Measurements from ENCODE around the gene SKAP2. TPM values are rescaled to one million over a fixed set of nuclear protein-coding genes. Genes with fewer than 3 reads are reported as not detected.

Gene SKAP2
- polyA plus RNA-seq, 1 donor from 2014 or later = 3.6 TPM

DNA sequence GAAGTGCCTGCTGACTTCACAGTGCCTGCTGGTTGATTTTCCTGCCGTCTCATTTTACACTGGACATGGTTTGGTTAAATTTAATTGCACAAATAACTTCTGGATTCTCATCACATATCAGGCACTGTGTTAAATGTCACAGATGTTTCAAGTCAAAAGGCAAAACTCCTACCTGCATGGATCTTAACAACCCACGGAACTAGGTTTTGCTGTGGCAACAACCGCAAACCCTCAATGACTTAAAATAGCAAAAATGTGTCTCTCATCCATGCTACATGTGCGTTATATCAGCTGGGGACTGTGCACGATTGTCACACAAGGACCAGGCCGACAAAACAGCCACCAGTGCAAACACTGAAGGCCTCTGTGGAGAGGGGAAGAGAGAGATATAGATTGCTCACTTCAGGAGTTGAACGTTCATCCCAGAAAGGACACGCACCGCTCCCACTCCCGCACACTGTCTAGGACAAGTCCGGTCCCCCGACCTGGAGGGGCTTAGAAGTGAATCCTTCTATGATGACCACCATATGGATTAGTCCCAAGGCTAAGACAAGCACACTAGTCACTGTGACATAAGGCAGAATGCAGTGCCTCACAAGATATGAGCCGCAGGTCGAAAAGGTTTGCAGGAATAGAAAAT, 233.3 kb downstream of the SKAP2 start:
- no peak overlapping the region for H2AFZ ChIP-seq (ENCODE audit: low read depth, low read length)
- H3K9me2 ChIP-seq (ENCODE audit: insufficient read depth, low read length) = no peaks in the 10 kb centered on the region
- TF ChIP-seq EP300 (conservative IDR thresholded peaks at IDR 0.05; ENCODE audit: poor library complexity, severe bottlenecking) (no peak), TAF1 (IDR thresholded peaks at IDR 0.05; ENCODE audit: low read depth) (no peak), EZH2 (IDR thresholded peaks at IDR 0.05; ENCODE audit: borderline replicate concordance, insufficient read depth, low read length, poor library complexity, severe bottlenecking) (no peak), POLR2AphosphoS5 (IDR thresholded peaks at IDR 0.05) (no peak), MXI1 (conservative IDR thresholded peaks at IDR 0.05; ENCODE audit: poor library complexity, severe bottlenecking) (no peak), SMC3 (conservative IDR thresholded peaks at IDR 0.05; ENCODE audit: poor library complexity) (no peak), RAD21 (conservative IDR thresholded peaks at IDR 0.05) (no peak)
- no peaks in the 10 kb centered on the region for H3F3A ChIP-seq (ENCODE audit: insufficient read depth, low read length, poor library complexity, severe bottlenecking)
- H3K4me3 ChIP-seq (ENCODE audit: low read length) = no peak overlapping the region
- no peaks in the 10 kb centered on the region for H3K9me3 ChIP-seq (ENCODE audit: low read length)
- H3K36me3 ChIP-seq (ENCODE audit: insufficient read depth, low read length) = no peaks in the 10 kb centered on the region
- no peaks in the 10 kb centered on the region for H4K20me1 ChIP-seq (ENCODE audit: insufficient read depth)
- H3K9ac ChIP-seq (ENCODE audit: low read length) = no peak overlapping the region
- H3K27ac ChIP-seq (ENCODE audit: low read length) = peak overlapping the region; percentile 9
- no peaks in the 10 kb centered on the region for H3K79me2 ChIP-seq (replicated peaks; ENCODE audit: insufficient read depth, low read length)
- no peak overlapping the region for H3K4me2 ChIP-seq (ENCODE audit: low read length)
- H3K27me3 ChIP-seq (ENCODE audit: insufficient read depth, low read depth, low read length) = no peaks in the 10 kb centered on the region

DNA sequence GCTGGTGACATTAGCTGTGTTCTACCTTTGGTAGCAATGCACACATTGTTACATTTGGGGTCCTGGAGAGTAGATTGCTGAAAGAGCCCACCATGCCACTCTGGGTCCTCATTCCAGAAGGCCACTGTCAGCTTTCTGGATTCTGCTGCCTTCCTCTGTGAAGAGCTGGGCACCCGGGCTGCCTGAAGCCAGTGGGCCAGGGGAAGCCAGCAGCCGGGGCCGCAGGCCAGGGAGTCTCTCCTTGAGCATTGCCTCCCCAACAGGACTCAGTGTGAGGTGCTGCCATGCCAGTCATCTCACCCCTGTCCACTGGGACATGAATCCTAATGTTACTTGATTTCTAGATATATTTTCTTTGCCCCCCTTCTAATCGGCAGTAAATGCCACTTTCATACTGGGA, 234.0 kb downstream of the SKAP2 start:
- Histone ChIP-seq H3K4me2 (ENCODE audit: low read length) (no peak overlapping the region), H3K27ac (ENCODE audit: low read length) (peak overlapping the region; percentile 9), H3F3A (ENCODE audit: insufficient read depth, low read length, poor library complexity, severe bottlenecking) (no peaks in the 10 kb centered on the region), H3K9me2 (ENCODE audit: insufficient read depth, low read length) (no peaks in the 10 kb centered on the region), H3K27me3 (ENCODE audit: insufficient read depth, low read depth, low read length) (no peaks in the 10 kb centered on the region), H3K36me3 (ENCODE audit: insufficient read depth, low read length) (no peaks in the 10 kb centered on the region), H4K20me1 (ENCODE audit: insufficient read depth) (no peaks in the 10 kb centered on the region), H3K4me3 (ENCODE audit: low read length) (no peak overlapping the region), H3K9ac (ENCODE audit: low read length) (no peak overlapping the region), H2AFZ (ENCODE audit: low read depth, low read length) (no peak overlapping the region), H3K9me3 (ENCODE audit: low read length) (no peaks in the 10 kb centered on the region), H3K79me2 (replicated peaks; ENCODE audit: insufficient read depth, low read length) (no peaks in the 10 kb centered on the region)
- no peak for TF ChIP-seq POLR2AphosphoS5 (IDR thresholded peaks at IDR 0.05)
- TF ChIP-seq TAF1 (IDR thresholded peaks at IDR 0.05; ENCODE audit: low read depth) = no peak
- no peak for TF ChIP-seq EZH2 (IDR thresholded peaks at IDR 0.05; ENCODE audit: borderline replicate concordance, insufficient read depth, low read length, poor library complexity, severe bottlenecking)
- no peak for TF ChIP-seq MXI1 (conservative IDR thresholded peaks at IDR 0.05; ENCODE audit: poor library complexity, severe bottlenecking)
- TF ChIP-seq EP300 (conservative IDR thresholded peaks at IDR 0.05; ENCODE audit: poor library complexity, severe bottlenecking) = no peak
- no peak for TF ChIP-seq RAD21 (conservative IDR thresholded peaks at IDR 0.05)
- TF ChIP-seq SMC3 (conservative IDR thresholded peaks at IDR 0.05; ENCODE audit: poor library complexity) = no peak
- TF ChIP-seq, protein P1, sequence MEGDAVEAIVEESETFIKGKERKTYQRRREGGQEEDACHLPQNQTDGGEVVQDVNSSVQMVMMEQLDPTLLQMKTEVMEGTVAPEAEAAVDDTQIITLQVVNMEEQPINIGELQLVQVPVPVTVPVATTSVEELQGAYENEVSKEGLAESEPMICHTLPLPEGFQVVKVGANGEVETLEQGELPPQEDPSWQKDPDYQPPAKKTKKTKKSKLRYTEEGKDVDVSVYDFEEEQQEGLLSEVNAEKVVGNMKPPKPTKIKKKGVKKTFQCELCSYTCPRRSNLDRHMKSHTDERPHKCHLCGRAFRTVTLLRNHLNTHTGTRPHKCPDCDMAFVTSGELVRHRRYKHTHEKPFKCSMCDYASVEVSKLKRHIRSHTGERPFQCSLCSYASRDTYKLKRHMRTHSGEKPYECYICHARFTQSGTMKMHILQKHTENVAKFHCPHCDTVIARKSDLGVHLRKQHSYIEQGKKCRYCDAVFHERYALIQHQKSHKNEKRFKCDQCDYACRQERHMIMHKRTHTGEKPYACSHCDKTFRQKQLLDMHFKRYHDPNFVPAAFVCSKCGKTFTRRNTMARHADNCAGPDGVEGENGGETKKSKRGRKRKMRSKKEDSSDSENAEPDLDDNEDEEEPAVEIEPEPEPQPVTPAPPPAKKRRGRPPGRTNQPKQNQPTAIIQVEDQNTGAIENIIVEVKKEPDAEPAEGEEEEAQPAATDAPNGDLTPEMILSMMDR (IDR thresholded peaks at IDR 0.05; ENCODE audit: poor library complexity, severe bottlenecking) = no peak
- TF ChIP-seq, protein P2, sequence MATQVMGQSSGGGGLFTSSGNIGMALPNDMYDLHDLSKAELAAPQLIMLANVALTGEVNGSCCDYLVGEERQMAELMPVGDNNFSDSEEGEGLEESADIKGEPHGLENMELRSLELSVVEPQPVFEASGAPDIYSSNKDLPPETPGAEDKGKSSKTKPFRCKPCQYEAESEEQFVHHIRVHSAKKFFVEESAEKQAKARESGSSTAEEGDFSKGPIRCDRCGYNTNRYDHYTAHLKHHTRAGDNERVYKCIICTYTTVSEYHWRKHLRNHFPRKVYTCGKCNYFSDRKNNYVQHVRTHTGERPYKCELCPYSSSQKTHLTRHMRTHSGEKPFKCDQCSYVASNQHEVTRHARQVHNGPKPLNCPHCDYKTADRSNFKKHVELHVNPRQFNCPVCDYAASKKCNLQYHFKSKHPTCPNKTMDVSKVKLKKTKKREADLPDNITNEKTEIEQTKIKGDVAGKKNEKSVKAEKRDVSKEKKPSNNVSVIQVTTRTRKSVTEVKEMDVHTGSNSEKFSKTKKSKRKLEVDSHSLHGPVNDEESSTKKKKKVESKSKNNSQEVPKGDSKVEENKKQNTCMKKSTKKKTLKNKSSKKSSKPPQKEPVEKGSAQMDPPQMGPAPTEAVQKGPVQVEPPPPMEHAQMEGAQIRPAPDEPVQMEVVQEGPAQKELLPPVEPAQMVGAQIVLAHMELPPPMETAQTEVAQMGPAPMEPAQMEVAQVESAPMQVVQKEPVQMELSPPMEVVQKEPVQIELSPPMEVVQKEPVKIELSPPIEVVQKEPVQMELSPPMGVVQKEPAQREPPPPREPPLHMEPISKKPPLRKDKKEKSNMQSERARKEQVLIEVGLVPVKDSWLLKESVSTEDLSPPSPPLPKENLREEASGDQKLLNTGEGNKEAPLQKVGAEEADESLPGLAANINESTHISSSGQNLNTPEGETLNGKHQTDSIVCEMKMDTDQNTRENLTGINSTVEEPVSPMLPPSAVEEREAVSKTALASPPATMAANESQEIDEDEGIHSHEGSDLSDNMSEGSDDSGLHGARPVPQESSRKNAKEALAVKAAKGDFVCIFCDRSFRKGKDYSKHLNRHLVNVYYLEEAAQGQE (IDR thresholded peaks at IDR 0.05; ENCODE audit: borderline replicate concordance) = no peak
